Vagina (tissue), 2 donors: ENCODE data around the gene RGS21. TPM values are rescaled to one million over a fixed set of nuclear protein-coding genes. Genes with fewer than 3 reads are reported as not detected.

ENCODE experiments used
- DNase-seq, 2 donors: peaks; one replicate each; pipeline ENCODE4 v3.0.0-alpha.2; 2017; ENCODE audit errors: extremely low spot score in 2 of 2
- H3K27ac ChIP-seq: fragments of 200-600 bp; sonication (generic); one replicate; pipeline ENCODE4 v1.5.1; 2019
- H3K27me3 ChIP-seq: fragments of 200-600 bp; sonication (generic); one replicate; pipeline ENCODE4 v1.5.1; 2019
- H3K36me3 ChIP-seq, 2 donors: fragments of 200-600 bp; sonication (generic); one replicate each; pipeline ENCODE4 v1.5.1; 2017 to 2019
- H3K4me1 ChIP-seq: fragments of 200-600 bp; sonication (generic); one replicate; pipeline ENCODE4 v1.5.1; 2019
- H3K4me3 ChIP-seq, 2 donors: fragments of 200-600 bp; sonication (generic); 1 replicate in 1 of 2; 2 replicates in 1 of 2; pipeline ENCODE4 v1.5.1; 2016 to 2019
- H3K9me3 ChIP-seq: fragments of 200-600 bp; sonication (generic); one replicate; pipeline ENCODE4 v1.5.1; 2019
- POLR2A ChIP-seq, 2 donors: fragments of 450-650 bp; IDR thresholded peaks; one replicate each; pipeline ENCODE4 v1.6.1; 2017; ENCODE audit warnings: antibody characterized with exemption in 2 of 2, mild to moderate bottlenecking in 2 of 2, moderate library complexity in 2 of 2
- POLR2AphosphoS5 ChIP-seq, 2 donors: sonication (generic); formaldehyde crosslinking; IDR thresholded peaks; one replicate each; pipeline ENCODE4 v1.9.0; 2017; ENCODE audit warnings: antibody characterized with exemption in 2 of 2, mild to moderate bottlenecking in 2 of 2, low read depth in 1 of 2; ENCODE audit not compliant: insufficient read depth in 1 of 2
- intact Hi-C: fragments of 100-400 bp; cut with DNase I; formaldehyde crosslinking; loops from one replicate; pipeline ENCODE4 v1.15.1; 2023
- total RNA-seq: library from RNA; depleted of rRNA; stranded (reverse); fragments of >200 nt; gene quantifications from one replicate; pipeline ENCODE4 v1.2.3, GENCODE V29; 2016
- TF ChIP-seq, protein P1 (sequence below), 3 experiments: fragments of 450-650 bp in 2 of 3; fragments of 200-600 bp in 1 of 3; sonication (generic) in 1 of 3; IDR thresholded peaks; one replicate each; pipeline ENCODE4 v1.5.1; 2017 to 2019; ENCODE audit warnings: antibody characterized with exemption in 3 of 3, mild to moderate bottlenecking in 2 of 3, moderate library complexity in 2 of 3

The RGS21 gene
- total RNA-seq, 1 donor from 2014 or later = not detected

GRCh38 chr1:192375306-192375705 is 58.5 kb downstream of the RGS21 start:
- Histone ChIP-seq H3K27me3 (no peaks in the 10 kb centered on the region), H3K36me3 (no peaks in the 10 kb centered on the region), H3K4me1 (no peaks in the 10 kb centered on the region), H3K4me3 (no peak overlapping the region), H3K27ac (no peak overlapping the region), H3K9me3 (no peaks in the 10 kb centered on the region)
- intact Hi-C loops = no loop called here
- TF ChIP-seq, protein P1, sequence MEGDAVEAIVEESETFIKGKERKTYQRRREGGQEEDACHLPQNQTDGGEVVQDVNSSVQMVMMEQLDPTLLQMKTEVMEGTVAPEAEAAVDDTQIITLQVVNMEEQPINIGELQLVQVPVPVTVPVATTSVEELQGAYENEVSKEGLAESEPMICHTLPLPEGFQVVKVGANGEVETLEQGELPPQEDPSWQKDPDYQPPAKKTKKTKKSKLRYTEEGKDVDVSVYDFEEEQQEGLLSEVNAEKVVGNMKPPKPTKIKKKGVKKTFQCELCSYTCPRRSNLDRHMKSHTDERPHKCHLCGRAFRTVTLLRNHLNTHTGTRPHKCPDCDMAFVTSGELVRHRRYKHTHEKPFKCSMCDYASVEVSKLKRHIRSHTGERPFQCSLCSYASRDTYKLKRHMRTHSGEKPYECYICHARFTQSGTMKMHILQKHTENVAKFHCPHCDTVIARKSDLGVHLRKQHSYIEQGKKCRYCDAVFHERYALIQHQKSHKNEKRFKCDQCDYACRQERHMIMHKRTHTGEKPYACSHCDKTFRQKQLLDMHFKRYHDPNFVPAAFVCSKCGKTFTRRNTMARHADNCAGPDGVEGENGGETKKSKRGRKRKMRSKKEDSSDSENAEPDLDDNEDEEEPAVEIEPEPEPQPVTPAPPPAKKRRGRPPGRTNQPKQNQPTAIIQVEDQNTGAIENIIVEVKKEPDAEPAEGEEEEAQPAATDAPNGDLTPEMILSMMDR (IDR thresholded peaks at IDR 0.05) = no peak
- TF ChIP-seq POLR2AphosphoS5 (IDR thresholded peaks at IDR 0.05; ENCODE audit: insufficient read depth in 1 of 2, low read depth in 1 of 2) (no peak), POLR2A (IDR thresholded peaks at IDR 0.05) (no peak)
- DNase-seq = no peak

DNA sequence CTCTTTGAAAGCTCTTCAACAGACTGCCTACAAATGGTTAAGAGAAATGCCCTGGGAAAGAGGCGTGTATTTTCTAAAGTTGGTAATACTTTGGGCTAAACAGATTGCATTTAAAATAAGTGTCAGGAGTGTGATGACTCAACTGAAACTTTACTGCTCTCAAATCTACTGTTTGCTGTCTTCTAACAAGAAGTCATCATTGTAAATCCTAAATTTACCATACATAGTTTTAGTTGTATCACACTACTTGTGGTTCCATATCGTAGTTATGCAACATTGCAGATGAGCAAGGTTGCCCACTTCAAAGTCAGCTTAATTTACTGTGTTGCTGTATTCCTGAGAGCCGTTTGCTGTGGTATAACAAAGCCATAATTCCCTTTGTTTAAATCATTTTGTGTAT is 59.6 kb downstream of the RGS21 start:
- TF ChIP-seq POLR2AphosphoS5 (IDR thresholded peaks at IDR 0.05; ENCODE audit: insufficient read depth in 1 of 2, low read depth in 1 of 2) (no peak), POLR2A (IDR thresholded peaks at IDR 0.05) (no peak)
- TF ChIP-seq, protein P1 (IDR thresholded peaks at IDR 0.05) = no peak
- Histone ChIP-seq H3K36me3 (no peaks in the 10 kb centered on the region), H3K9me3 (no peaks in the 10 kb centered on the region), H3K27ac (no peak overlapping the region), H3K27me3 (no peaks in the 10 kb centered on the region), H3K4me1 (no peaks in the 10 kb centered on the region), H3K4me3 (no peak overlapping the region)
- intact Hi-C loops = no loop called here
- DNase-seq = no peak

- TF ChIP-seq POLR2AphosphoS5 (IDR thresholded peaks at IDR 0.05; ENCODE audit: insufficient read depth in 1 of 2, low read depth in 1 of 2) (no peak), POLR2A (IDR thresholded peaks at IDR 0.05) (no peak)
- TF ChIP-seq, protein P1 (IDR thresholded peaks at IDR 0.05) = no peak
- DNase-seq = no peak
- H3K36me3 ChIP-seq = no peaks in the 10 kb centered on the region
- no peak overlapping the region for H3K27ac ChIP-seq
- no peaks in the 10 kb centered on the region for H3K9me3 ChIP-seq
- H3K27me3 ChIP-seq = no peaks in the 10 kb centered on the region
- H3K4me3 ChIP-seq = no peak overlapping the region
- no peaks in the 10 kb centered on the region for H3K4me1 ChIP-seq
- intact Hi-C loops = no loop called here
Observed at GRCh38 chr1:192378276-192378675, 61.5 kb downstream of the RGS21 start.

- H3K36me3 ChIP-seq = no peaks in the 10 kb centered on the region
- intact Hi-C loops = no loop called here
Observed at GRCh38 chr1:192378878-192379277, 62.1 kb downstream of the RGS21 start.

DNA sequence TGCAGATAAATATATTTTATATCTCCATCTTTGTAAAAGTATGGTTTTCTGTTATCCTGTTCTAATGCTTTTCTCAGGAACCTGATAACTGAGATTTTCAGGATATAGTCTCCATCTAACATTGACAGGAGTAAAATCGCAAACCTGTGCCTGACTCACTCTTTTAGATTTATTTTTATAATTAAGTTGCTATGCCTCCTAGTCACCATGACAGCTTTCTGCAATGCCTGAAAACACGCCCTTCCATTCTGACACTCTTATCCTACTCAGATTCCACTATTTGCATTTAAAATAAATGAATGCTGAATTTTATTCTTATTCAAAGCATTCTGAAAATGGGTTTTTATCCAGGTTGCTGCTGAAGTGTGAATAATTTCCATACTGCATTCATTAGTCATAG is 62.8 kb downstream of the RGS21 start:
- H3K4me1 ChIP-seq = no peaks in the 10 kb centered on the region
- H3K9me3 ChIP-seq = no peaks in the 10 kb centered on the region
- H3K36me3 ChIP-seq = no peaks in the 10 kb centered on the region
- no peak for TF ChIP-seq POLR2AphosphoS5 (IDR thresholded peaks at IDR 0.05; ENCODE audit: insufficient read depth in 1 of 2, low read depth in 1 of 2)
- TF ChIP-seq, protein P1 (IDR thresholded peaks at IDR 0.05) = no peak
- no peak for TF ChIP-seq POLR2A (IDR thresholded peaks at IDR 0.05)
- no peaks in the 10 kb centered on the region for H3K27me3 ChIP-seq
- no peak for DNase-seq
- intact Hi-C loops = no loop called here
- no peak overlapping the region for H3K4me3 ChIP-seq
- H3K27ac ChIP-seq = no peak overlapping the region

More at GRCh38 chr1:192378878-192379277, 62.1 kb downstream of the RGS21 start:
- H3K27me3 ChIP-seq = no peaks in the 10 kb centered on the region
- no peak overlapping the region for H3K4me3 ChIP-seq
- no peaks in the 10 kb centered on the region for H3K9me3 ChIP-seq
- no peak overlapping the region for H3K27ac ChIP-seq
- no peak for DNase-seq
- TF ChIP-seq POLR2A (IDR thresholded peaks at IDR 0.05) = no peak
- TF ChIP-seq, protein P1 (IDR thresholded peaks at IDR 0.05) = no peak
- no peak for TF ChIP-seq POLR2AphosphoS5 (IDR thresholded peaks at IDR 0.05; ENCODE audit: insufficient read depth in 1 of 2, low read depth in 1 of 2)
- no peaks in the 10 kb centered on the region for H3K4me1 ChIP-seq
